Activated CD4-positive, alpha-beta T cell treated with anti-CD3 and anti-CD28 coated beads, Interleukin-2, amount 10 ng/mL, durations not matched to agents 7 days and 5 days (primary cell): Measurements from ENCODE around the gene SERBP1. TPM values are rescaled to one million over a fixed set of nuclear protein-coding genes. Genes with fewer than 3 reads are reported as not detected.
A peak's percentile ranks its signal among the peaks of the same experiment; 100 is the strongest.

Experiments used
- CTCF ChIA-PET: fragments of 350-600 bp; sonication (Branson Sonifier 250); formaldehyde crosslinking; loops from one replicate; lab custom pipeline; 2021; ENCODE audit warnings: antibody characterized with exemption; lab: Charles Lee
- POLR2A ChIA-PET: fragments of 350-600 bp; sonication (Branson Sonifier 250); formaldehyde crosslinking; loops from one replicate; lab custom pipeline; 2021; ENCODE audit warnings: antibody characterized with exemption; lab: Charles Lee
- DNase-seq: peaks from one replicate; pipeline ENCODE4 v3.0.0-alpha.2; 2020
- H3K27ac Mint-ChIP-seq: one replicate; pipeline ENCODE4 v1.8.0; 2021; ENCODE audit warnings: mild to moderate bottlenecking, moderate library complexity, mixed read lengths
- H3K27me3 Mint-ChIP-seq: one replicate; pipeline ENCODE4 v1.8.0; 2021; ENCODE audit warnings: mixed read lengths
- H3K36me3 Mint-ChIP-seq: one replicate; pipeline ENCODE4 v1.8.0; 2021; ENCODE audit warnings: low read depth, mixed read lengths
- H3K4me1 Mint-ChIP-seq: one replicate; pipeline ENCODE4 v1.8.0; 2021; ENCODE audit warnings: mixed read lengths
- H3K4me3 Mint-ChIP-seq: one replicate; pipeline ENCODE4 v1.8.0; 2021; ENCODE audit warnings: mild to moderate bottlenecking, moderate library complexity, mixed read lengths
- H3K9me3 Mint-ChIP-seq: one replicate; pipeline ENCODE4 v1.8.0; 2021; ENCODE audit warnings: mixed read lengths
- total RNA-seq, 2 experiments: library from RNA; stranded (reverse); gene quantifications; one replicate each; pipeline ENCODE4 v1.2.3, GENCODE V29; 2021

SERBP1 gene
- total RNA-seq, 2 experiments from 2014 or later, result 245 to 253 TPM

GRCh38 chr1:67437961-67438360 is 7.8 kb upstream of the SERBP1 start:
- H3K27me3 Mint-ChIP-seq, result no peaks in the 10 kb centered on the region
- H3K36me3 Mint-ChIP-seq, result no peaks in the 10 kb centered on the region
- CTCF ChIA-PET, result interaction anchor here (0.6 to 1.6 kb wide), 3 partner anchors 10 to 225 kb away, joined by 3 to 4 read pairs (median 3); no protein-coding TSS in a partner anchor
- POLR2A ChIA-PET, result interaction anchor here (0.7 to 0.8 kb wide), 2 partner anchors 205 to 477 kb away, joined by 3 to 4 read pairs; no protein-coding TSS in a partner anchor
- H3K9me3 Mint-ChIP-seq, result no peaks in the 10 kb centered on the region
- H3K4me3 Mint-ChIP-seq, result no peak overlapping the region
- no peak overlapping the region for H3K27ac Mint-ChIP-seq
- peaks cover 26% of the 10 kb centered on the region for H3K4me1 Mint-ChIP-seq
- no peak for DNase-seq

GRCh38 chr1:67436511-67437055 is 6.4 kb upstream of the SERBP1 start:
- Mint-ChIP-seq H3K27ac (no peak overlapping the region), H3K4me3 (no peak overlapping the region), H3K27me3 (no peaks in the 10 kb centered on the region), H3K36me3 (no peaks in the 10 kb centered on the region), H3K9me3 (no peaks in the 10 kb centered on the region), H3K4me1 (peaks cover 35% of the 10 kb centered on the region)
- ChIA-PET CTCF (interaction anchor here (0.5 to 1.3 kb wide), 3 partner anchors 8 to 79 kb away, joined by 3 read pairs; no protein-coding TSS in a partner anchor), POLR2A (no interaction called here)
- DNase-seq, result no peak

- ChIA-PET CTCF (no interaction called here), POLR2A (interaction anchor here (0.5 to 1.0 kb wide), 2 partner anchors 12 to 13 kb away, joined by 5 to 8 read pairs; no protein-coding TSS in a partner anchor)
- Mint-ChIP-seq H3K9me3 (no peaks in the 10 kb centered on the region), H3K36me3 (peaks cover 7% of the 10 kb centered on the region), H3K4me3 (no peak overlapping the region), H3K27ac (no peak overlapping the region), H3K4me1 (peaks cover 33% of the 10 kb centered on the region), H3K27me3 (no peaks in the 10 kb centered on the region)
- no peak for DNase-seq
Measured at GRCh38 chr1:67434491-67434890, 4.3 kb upstream of the SERBP1 start.

GRCh38 chr1:67433837-67434236 is 3.6 kb upstream of the SERBP1 start:
- H3K27me3 Mint-ChIP-seq, result no peaks in the 10 kb centered on the region
- H3K4me3 Mint-ChIP-seq, result no peak overlapping the region
- H3K27ac Mint-ChIP-seq, result no peak overlapping the region
- POLR2A ChIA-PET, result interaction anchor here (0.5 to 1.0 kb wide), 2 partner anchors 12 to 13 kb away, joined by 5 to 8 read pairs; no protein-coding TSS in a partner anchor
- H3K36me3 Mint-ChIP-seq, result peaks cover 12% of the 10 kb centered on the region
- no peak for DNase-seq
- CTCF ChIA-PET, result interaction anchor here (0.6 kb wide), 1 partner anchor 50 kb away, joined by 3 read pairs; no protein-coding TSS in a partner anchor
- peaks cover 33% of the 10 kb centered on the region for H3K4me1 Mint-ChIP-seq
- H3K9me3 Mint-ChIP-seq, result no peaks in the 10 kb centered on the region

GRCh38 chr1:67432745-67433144 is 2.5 kb upstream of the SERBP1 start:
- H3K9me3 Mint-ChIP-seq, result no peaks in the 10 kb centered on the region
- no peak overlapping the region for H3K27ac Mint-ChIP-seq
- peaks cover 23% of the 10 kb centered on the region for H3K36me3 Mint-ChIP-seq
- DNase-seq, result no peak
- H3K27me3 Mint-ChIP-seq, result no peaks in the 10 kb centered on the region
- POLR2A ChIA-PET, result interaction anchor here (0.5 to 0.6 kb wide), 3 partner anchors 17 to 433 kb away, joined by 3 to 4 read pairs (median 3); no protein-coding TSS in a partner anchor
- H3K4me1 Mint-ChIP-seq, result peaks cover 36% of the 10 kb centered on the region
- no peak overlapping the region for H3K4me3 Mint-ChIP-seq
- CTCF ChIA-PET, result interaction anchor here (0.5 to 3.0 kb wide), 3 partner anchors 9 to 51 kb away, joined by 4 to 9 read pairs (median 4); no protein-coding TSS in a partner anchor

- H3K27me3 Mint-ChIP-seq, result no peaks in the 10 kb centered on the region
- ChIA-PET POLR2A (interaction anchor here (0.5 to 0.6 kb wide), 3 partner anchors 17 to 432 kb away, joined by 3 to 4 read pairs (median 3); no protein-coding TSS in a partner anchor), CTCF (interaction anchor here (0.8 to 3.0 kb wide), 5 partner anchors 10 to 69 kb away, joined by 3 to 9 read pairs (median 4); no protein-coding TSS in a partner anchor)
Measured at GRCh38 chr1:67431869-67432578, 1.8 kb upstream of the SERBP1 start.

GRCh38 chr1:67431156-67431765 is 1.1 kb upstream of the SERBP1 start:
- no peaks in the 10 kb centered on the region for H3K9me3 Mint-ChIP-seq
- peak overlapping the region; percentile 99 for H3K27ac Mint-ChIP-seq
- POLR2A ChIA-PET, result no interaction called here
- CTCF ChIA-PET, result interaction anchor here (0.8 to 3.0 kb wide), 6 partner anchors 10 to 219 kb away, joined by 3 to 9 read pairs (median 4); no protein-coding TSS in a partner anchor
- H3K36me3 Mint-ChIP-seq, result peaks cover 34% of the 10 kb centered on the region
- H3K4me3 Mint-ChIP-seq, result peak overlapping the region; percentile 93
- H3K27me3 Mint-ChIP-seq, result no peaks in the 10 kb centered on the region
- no peak for DNase-seq
- H3K4me1 Mint-ChIP-seq, result peaks cover 47% of the 10 kb centered on the region

More at GRCh38 chr1:67431869-67432578, 1.8 kb upstream of the SERBP1 start:
- H3K9me3 Mint-ChIP-seq, result no peaks in the 10 kb centered on the region
- peak overlapping the region; percentile 93 for H3K4me3 Mint-ChIP-seq
- no peak for DNase-seq
- peaks cover 43% of the 10 kb centered on the region for H3K4me1 Mint-ChIP-seq
- H3K36me3 Mint-ChIP-seq, result peaks cover 30% of the 10 kb centered on the region
- peak overlapping the region; percentile 99 for H3K27ac Mint-ChIP-seq

- Mint-ChIP-seq H3K36me3 (peaks cover 48% of the 10 kb centered on the region), H3K4me3 (peak overlapping the region; percentile 93), H3K9me3 (no peaks in the 10 kb centered on the region), H3K27me3 (no peaks in the 10 kb centered on the region), H3K27ac (peak overlapping the region; percentile 99), H3K4me1 (peaks cover 58% of the 10 kb centered on the region)
- peak; percentile 38 for DNase-seq
- POLR2A ChIA-PET, result interaction anchor here (0.6 to 1.0 kb wide), 3 partner anchors 92 to 96 kb away, joined by 3 to 4 read pairs (median 3); no protein-coding TSS in a partner anchor
- CTCF ChIA-PET, result interaction anchor here (1.0 to 3.0 kb wide), 9 partner anchors 11 to 218 kb away, joined by 3 to 9 read pairs (median 4); no protein-coding TSS in a partner anchor
Measured at GRCh38 chr1:67429528-67430357, 459 bp downstream of the SERBP1 start.

- ChIA-PET CTCF (interaction anchor here (0.7 to 2.0 kb wide), 7 partner anchors 10 to 441 kb away, joined by 3 to 6 read pairs (median 4); no protein-coding TSS in a partner anchor), POLR2A (interaction anchor here (0.6 to 1.0 kb wide), 3 partner anchors 26 to 93 kb away, joined by 3 to 4 read pairs (median 4); no protein-coding TSS in a partner anchor)
- Mint-ChIP-seq H3K27ac (peak overlapping the region; percentile 99), H3K9me3 (no peaks in the 10 kb centered on the region), H3K4me3 (peak overlapping the region; percentile 93), H3K27me3 (no peaks in the 10 kb centered on the region), H3K4me1 (peaks cover 59% of the 10 kb centered on the region), H3K36me3 (peaks cover 55% of the 10 kb centered on the region)
- peak; percentile 35 for DNase-seq
Measured at GRCh38 chr1:67429011-67429527, 1.1 kb downstream of the SERBP1 start.

GRCh38 chr1:67427947-67428346 is 2.3 kb downstream of the SERBP1 start:
- Mint-ChIP-seq H3K27me3 (no peaks in the 10 kb centered on the region), H3K4me1 (peaks cover 53% of the 10 kb centered on the region), H3K27ac (no peak overlapping the region), H3K9me3 (no peaks in the 10 kb centered on the region), H3K4me3 (peak overlapping the region; percentile 93), H3K36me3 (peaks cover 64% of the 10 kb centered on the region)
- ChIA-PET CTCF (interaction anchor here (0.8 to 1.5 kb wide), 5 partner anchors 10 to 215 kb away, joined by 3 read pairs; no protein-coding TSS in a partner anchor), POLR2A (no interaction called here)
- no peak for DNase-seq

GRCh38 chr1:67427465-67427864 is 2.7 kb downstream of the SERBP1 start:
- Mint-ChIP-seq H3K36me3 (peaks cover 68% of the 10 kb centered on the region), H3K27me3 (no peaks in the 10 kb centered on the region), H3K4me3 (peak overlapping the region; percentile 93), H3K9me3 (no peaks in the 10 kb centered on the region), H3K27ac (peak overlapping the region; percentile 16), H3K4me1 (peaks cover 55% of the 10 kb centered on the region)
- DNase-seq, result no peak
- ChIA-PET POLR2A (no interaction called here), CTCF (interaction anchor here (0.8 to 1.5 kb wide), 5 partner anchors 9 to 216 kb away, joined by 3 read pairs; no protein-coding TSS in a partner anchor)
